Measurements from ENCODE around the gene GBF1. TPM values are rescaled to one million over a fixed set of nuclear protein-coding genes. Genes with fewer than 3 reads are reported as not detected.

GBF1 gene
- total RNA-seq, 1 experiment from 2014 or later = 23.7 TPM

GRCh38 chr10:102326031-102326430 lies 80.7 kb downstream of the GBF1 start:
- Mint-ChIP-seq H3K27ac (no peak overlapping the region), H3K27me3 (ENCODE audit: low read depth) (peaks cover 4% of the 10 kb centered on the region), H3K4me1 (peaks cover 13 to 19% of the 10 kb centered on the region in 2 experiments), H3K9me3 (peaks cover 0 to 2% of the 10 kb centered on the region in 2 experiments; a peak in 1 of 5 replicates), H3K4me3 (no peak overlapping the region), H3K36me3 (ENCODE audit: insufficient read depth in 1 of 3, low read depth in 3 of 3) (no peaks in the 10 kb centered on the region; a peak in 1 of 7 replicates)
- H3K18ac ChIP-seq (ENCODE audit: insufficient read length, low read depth, low read length) = no peak overlapping the region
- no peak overlapping the region for H3K4me2 ChIP-seq (ENCODE audit: insufficient read depth, insufficient read length, low read length)
- H4K20me1 ChIP-seq (ENCODE audit: control insufficient read depth, insufficient read depth, insufficient read length) = no peaks in the 10 kb centered on the region
- no peaks in the 10 kb centered on the region for H3K9me3 ChIP-seq (ENCODE audit: control insufficient read depth, low read depth, low read length)
- no peak overlapping the region for H2AFZ ChIP-seq (ENCODE audit: low read length)
- no peak overlapping the region for H3K56ac ChIP-seq (ENCODE audit: insufficient read length, low read depth, low read length)
- H2BK20ac ChIP-seq (ENCODE audit: low read depth, low read length, poor library complexity, severe bottlenecking) = no peak overlapping the region
- H3K4ac ChIP-seq (ENCODE audit: low read depth, low read length) = no peak overlapping the region
- H3K4me1 ChIP-seq (ENCODE audit: insufficient read depth, low read length) = no peaks in the 10 kb centered on the region; the same call in 1 of the 2 replicates
- no peaks in the 10 kb centered on the region for H3K79me2 ChIP-seq (ENCODE audit: insufficient read depth, low read length)
- no peak overlapping the region for H2BK120ac ChIP-seq (ENCODE audit: low read depth, low read length, poor library complexity, severe bottlenecking)
- H3K9ac ChIP-seq (ENCODE audit: extremely low read depth, insufficient read length, low read length) = no peak overlapping the region
- no peak overlapping the region for H2BK5ac ChIP-seq (ENCODE audit: insufficient read length, low read length)
- no peak overlapping the region for H2AK5ac ChIP-seq (ENCODE audit: insufficient read length, low read length)
- no peak overlapping the region for H3K27ac ChIP-seq (ENCODE audit: insufficient read length, low read depth, low read length)
- TF ChIP-seq, protein P1, sequence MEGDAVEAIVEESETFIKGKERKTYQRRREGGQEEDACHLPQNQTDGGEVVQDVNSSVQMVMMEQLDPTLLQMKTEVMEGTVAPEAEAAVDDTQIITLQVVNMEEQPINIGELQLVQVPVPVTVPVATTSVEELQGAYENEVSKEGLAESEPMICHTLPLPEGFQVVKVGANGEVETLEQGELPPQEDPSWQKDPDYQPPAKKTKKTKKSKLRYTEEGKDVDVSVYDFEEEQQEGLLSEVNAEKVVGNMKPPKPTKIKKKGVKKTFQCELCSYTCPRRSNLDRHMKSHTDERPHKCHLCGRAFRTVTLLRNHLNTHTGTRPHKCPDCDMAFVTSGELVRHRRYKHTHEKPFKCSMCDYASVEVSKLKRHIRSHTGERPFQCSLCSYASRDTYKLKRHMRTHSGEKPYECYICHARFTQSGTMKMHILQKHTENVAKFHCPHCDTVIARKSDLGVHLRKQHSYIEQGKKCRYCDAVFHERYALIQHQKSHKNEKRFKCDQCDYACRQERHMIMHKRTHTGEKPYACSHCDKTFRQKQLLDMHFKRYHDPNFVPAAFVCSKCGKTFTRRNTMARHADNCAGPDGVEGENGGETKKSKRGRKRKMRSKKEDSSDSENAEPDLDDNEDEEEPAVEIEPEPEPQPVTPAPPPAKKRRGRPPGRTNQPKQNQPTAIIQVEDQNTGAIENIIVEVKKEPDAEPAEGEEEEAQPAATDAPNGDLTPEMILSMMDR (conservative IDR thresholded peaks at IDR 0.05) = no peak
- no peak overlapping the region for H3K14ac ChIP-seq (ENCODE audit: insufficient read depth, low read length)
- H2BK12ac ChIP-seq (ENCODE audit: insufficient read length, low read depth, low read length) = no peak overlapping the region
- no CpG with 5 or more reads among the region's 4 CpGs for WGBS (ENCODE audit: extremely low coverage, insufficient read length, low lambda C conversion rate)
- H3K23ac ChIP-seq (ENCODE audit: insufficient read length, low read depth, low read length) = no peak overlapping the region
- H3K27me3 ChIP-seq (ENCODE audit: insufficient read depth, low read length) = no peaks in the 10 kb centered on the region
- H2BK15ac ChIP-seq (ENCODE audit: low read depth, low read length) = no peak overlapping the region
- H4K5ac ChIP-seq (ENCODE audit: insufficient read length, low read depth, low read length) = no peak overlapping the region
- H4K91ac ChIP-seq (ENCODE audit: insufficient read length, low read depth, low read length) = no peak overlapping the region
- no peak overlapping the region for H3T11ph ChIP-seq (ENCODE audit: low read length)
- no peaks in the 10 kb centered on the region for H3K23me2 ChIP-seq (ENCODE audit: insufficient read length, low read depth, low read length, poor library complexity, severe bottlenecking)
- H4K8ac ChIP-seq (replicated peaks; ENCODE audit: insufficient read length, low read depth, low read length) = no peak overlapping the region
- H3K79me1 ChIP-seq (ENCODE audit: insufficient read depth, low read depth, low read length, poor library complexity, severe bottlenecking) = no peaks in the 10 kb centered on the region
- DNase-seq = no peak
